Uterus (tissue), 4 donors: Measurements from ENCODE around the gene RTL9. TPM values are rescaled to one million over a fixed set of nuclear protein-coding genes. Genes with fewer than 3 reads are reported as not detected.

Experiments
- DNase-seq, 2 donors: peaks; one replicate each; pipeline ENCODE4 v3.0.0-alpha.2; 2019 to 2020
- H3K27ac ChIP-seq, 2 donors: fragments of 200-600 bp; sonication (generic); 1 replicate in 1 of 2; 2 replicates in 1 of 2; pipeline ENCODE4 v1.5.1; 2016 to 2018
- H3K27me3 ChIP-seq, 2 donors: fragments of 200-600 bp; sonication (generic); one replicate each; pipeline ENCODE4 v1.5.1; 2018 to 2019; ENCODE audit warnings: control low read depth in 1 of 2
- H3K36me3 ChIP-seq, 2 donors: fragments of 200-600 bp; sonication (generic); one replicate each; pipeline ENCODE4 v1.5.1; 2019; ENCODE audit warnings: control low read depth in 1 of 2
- H3K4me1 ChIP-seq, 2 donors: fragments of 200-600 bp; sonication (generic); one replicate each; pipeline ENCODE4 v1.5.1; 2018 to 2019; ENCODE audit warnings: control low read depth in 1 of 2
- H3K4me3 ChIP-seq, 2 donors: fragments of 200-600 bp; sonication (generic); 1 replicate in 1 of 2; 2 replicates in 1 of 2; pipeline ENCODE4 v1.5.1; 2018 to 2019; ENCODE audit warnings: mild to moderate bottlenecking in 1 of 2
- H3K9me3 ChIP-seq, 2 donors: fragments of 200-600 bp; sonication (generic); one replicate each; pipeline ENCODE4 v1.5.1; 2019; ENCODE audit warnings: control low read depth in 1 of 2
- CTCF ChIP-seq, 4 experiments: fragments of 200-600 bp in 2 of 4; fragments of 450-650 bp in 2 of 4; sonication (generic) in 2 of 4; IDR thresholded peaks; one replicate each; pipeline ENCODE4 v1.5.1; 2016 to 2019; ENCODE audit warnings: antibody characterized with exemption in 4 of 4, mild to moderate bottlenecking in 2 of 4, moderate library complexity in 1 of 4
- POLR2A ChIP-seq, 2 donors: fragments of 450-650 bp; IDR thresholded peaks; one replicate each; pipeline ENCODE4 v1.6.1; 2016; ENCODE audit warnings: antibody characterized with exemption in 2 of 2, mild to moderate bottlenecking in 1 of 2, moderate library complexity in 1 of 2
- intact Hi-C: fragments of 100-400 bp; cut with DNase I; formaldehyde crosslinking; loops from one replicate; pipeline ENCODE4 v1.15.1; 2023; ENCODE audit warnings: low total_unique reads
- total RNA-seq, 4 donors: library from RNA; depleted of rRNA in 3 of 4; stranded (reverse); fragments of >200 nt in 3 of 4; gene quantifications; one replicate each; pipeline versions ENCODE4 v1.1.0 to v1.2.4, GENCODE V29; 2014 to 2023
- donor health status: DM: yes; HTN: yes; CAD: no.

The RTL9 gene
- total RNA-seq = under 1 TPM in 2 of 4 donors, not detected in 2; 0.40 to 0.48 TPM

- TF ChIP-seq CTCF (IDR thresholded peaks at IDR 0.05) = no peak
- TF ChIP-seq POLR2A (IDR thresholded peaks at IDR 0.05) = no peak
- H3K4me3 ChIP-seq = no peak within 1 kb of the TSS
- no peak within 1 kb of the TSS for H3K27ac ChIP-seq
- H3K9me3 ChIP-seq = no peaks in the 10 kb centered on the region
- no peaks in the 10 kb centered on the region for H3K4me1 ChIP-seq
- no peaks in the 10 kb centered on the region for H3K27me3 ChIP-seq
- no peaks in the 10 kb centered on the region for H3K36me3 ChIP-seq
- DNase-seq = no peak
- intact Hi-C loops = no loop called here
Measured at GRCh38 chrX:110358548-110358947, at the start of gene RTL9. TSS of gene RTL9 (plus strand) at chrX:110358848. CDS start at chrX:110450618, 91,770 bp downstream.

GRCh38 chrX:110310000-110310790, 48.5 kb upstream of the RTL9 start:
- no peaks in the 10 kb centered on the region for H3K27me3 ChIP-seq
- no peak for DNase-seq
- intact Hi-C loops = no loop called here

GRCh38 chrX:110310896-110311295, 47.8 kb upstream of the RTL9 start:
- no peak for DNase-seq
- intact Hi-C loops = no loop called here
- Histone ChIP-seq H3K27me3 (no peaks in the 10 kb centered on the region), H3K36me3 (no peaks in the 10 kb centered on the region), H3K27ac (no peak overlapping the region), H3K4me3 (no peak overlapping the region), H3K4me1 (no peaks in the 10 kb centered on the region), H3K9me3 (no peaks in the 10 kb centered on the region)
- TF ChIP-seq CTCF (IDR thresholded peaks at IDR 0.05) = no peak
- TF ChIP-seq POLR2A (IDR thresholded peaks at IDR 0.05) = no peak

More at GRCh38 chrX:110310000-110310790, 48.5 kb upstream of the RTL9 start:
- no peak for TF ChIP-seq CTCF (IDR thresholded peaks at IDR 0.05)
- Histone ChIP-seq H3K36me3 (no peaks in the 10 kb centered on the region), H3K4me3 (no peak overlapping the region), H3K9me3 (no peaks in the 10 kb centered on the region), H3K27ac (no peak overlapping the region), H3K4me1 (no peaks in the 10 kb centered on the region)

- Histone ChIP-seq H3K4me3 (no peak overlapping the region), H3K36me3 (no peaks in the 10 kb centered on the region), H3K9me3 (no peaks in the 10 kb centered on the region), H3K4me1 (no peaks in the 10 kb centered on the region), H3K27ac (no peak overlapping the region), H3K27me3 (no peaks in the 10 kb centered on the region)
- no peak for TF ChIP-seq POLR2A (IDR thresholded peaks at IDR 0.05)
- no peak for DNase-seq
- intact Hi-C loops = no loop called here
Measured at GRCh38 chrX:110311437-110312230, 47.0 kb upstream of the RTL9 start.

GRCh38 chrX:110315551-110315950, 43.1 kb upstream of the RTL9 start:
- no peak overlapping the region for H3K27ac ChIP-seq
- TF ChIP-seq POLR2A (IDR thresholded peaks at IDR 0.05) = no peak
- no peak for TF ChIP-seq CTCF (IDR thresholded peaks at IDR 0.05)
- DNase-seq = no peak
- H3K4me1 ChIP-seq = no peaks in the 10 kb centered on the region
- intact Hi-C loops = no loop called here
- no peaks in the 10 kb centered on the region for H3K27me3 ChIP-seq
- H3K36me3 ChIP-seq = no peaks in the 10 kb centered on the region
- H3K9me3 ChIP-seq = no peaks in the 10 kb centered on the region
- H3K4me3 ChIP-seq = no peak overlapping the region
